RWPE2 (cell line): Measurements from ENCODE around the gene ZAR1.
"Not testable (repeated sequence)": the region's sequence is repeated elsewhere in the genome, so short reads cannot be mapped to it uniquely, and the experiment has no call there.

ENCODE experiments used
- ATAC-seq: fragments of 200-7000 bp; cut with Tn5 transposase; 3 replicates; pipeline ENCODE4 v1.9.1; 2021; ENCODE audit warnings: low read depth
- DNase-seq: peaks from one replicate; pipeline ENCODE4 v3.0.0-alpha.2; 2020; ENCODE audit warnings: low spot score
- H3K27ac ChIP-seq: fragments of 450-650 bp; 2 replicates; pipeline ENCODE4 v1.5.1; 2017; ENCODE audit warnings: mild to moderate bottlenecking; ENCODE audit not compliant: poor library complexity, severe bottlenecking
- H3K27me3 ChIP-seq: fragments of 250-450 bp; sonication (Bioruptor Pico); 2 replicates; pipeline ENCODE4 v1.5.1; 2021; ENCODE audit warnings: mild to moderate bottlenecking, moderate library complexity; ENCODE audit not compliant: insufficient read depth, poor library complexity, severe bottlenecking
- H3K36me3 ChIP-seq: fragments of 250-450 bp; sonication (Bioruptor Pico); 2 replicates; pipeline ENCODE4 v1.5.1; 2020; ENCODE audit warnings: low read depth, mild to moderate bottlenecking, moderate library complexity
- H3K4me1 ChIP-seq: fragments of 250-450 bp; sonication (Bioruptor Pico); 2 replicates; pipeline ENCODE4 v1.5.1; 2021; ENCODE audit warnings: mild to moderate bottlenecking, moderate library complexity; ENCODE audit not compliant: insufficient read depth, poor library complexity, severe bottlenecking
- H3K4me3 ChIP-seq: fragments of 250-450 bp; sonication (Bioruptor Pico); 2 replicates; pipeline ENCODE4 v1.5.1; 2021; ENCODE audit warnings: mild to moderate bottlenecking, moderate library complexity; ENCODE audit not compliant: severe bottlenecking
- H3K9me3 ChIP-seq: fragments of 250-450 bp; sonication (Bioruptor Pico); 2 replicates; pipeline ENCODE4 v1.5.1; 2021; ENCODE audit warnings: mild to moderate bottlenecking, moderate library complexity; ENCODE audit not compliant: severe bottlenecking
- TF ChIP-seq, protein P1 (sequence below): fragments of 450-650 bp; IDR thresholded peaks from one replicate; pipeline ENCODE4 v1.5.1; 2017; ENCODE audit warnings: mild to moderate bottlenecking, moderate library complexity; ENCODE audit not compliant: poor library complexity, severe bottlenecking

Gene ZAR1

GRCh38 chr4:48450740-48451139 lies 39.3 kb upstream of the ZAR1 start:
- Histone ChIP-seq H3K4me3 (no peak overlapping the region), H3K27ac (no peak overlapping the region), H3K27me3 (no peaks in the 10 kb centered on the region), H3K4me1 (no peaks in the 10 kb centered on the region), H3K36me3 (no peaks in the 10 kb centered on the region), H3K9me3 (no peaks in the 10 kb centered on the region)
- no peak for DNase-seq
- TF ChIP-seq, protein P1, sequence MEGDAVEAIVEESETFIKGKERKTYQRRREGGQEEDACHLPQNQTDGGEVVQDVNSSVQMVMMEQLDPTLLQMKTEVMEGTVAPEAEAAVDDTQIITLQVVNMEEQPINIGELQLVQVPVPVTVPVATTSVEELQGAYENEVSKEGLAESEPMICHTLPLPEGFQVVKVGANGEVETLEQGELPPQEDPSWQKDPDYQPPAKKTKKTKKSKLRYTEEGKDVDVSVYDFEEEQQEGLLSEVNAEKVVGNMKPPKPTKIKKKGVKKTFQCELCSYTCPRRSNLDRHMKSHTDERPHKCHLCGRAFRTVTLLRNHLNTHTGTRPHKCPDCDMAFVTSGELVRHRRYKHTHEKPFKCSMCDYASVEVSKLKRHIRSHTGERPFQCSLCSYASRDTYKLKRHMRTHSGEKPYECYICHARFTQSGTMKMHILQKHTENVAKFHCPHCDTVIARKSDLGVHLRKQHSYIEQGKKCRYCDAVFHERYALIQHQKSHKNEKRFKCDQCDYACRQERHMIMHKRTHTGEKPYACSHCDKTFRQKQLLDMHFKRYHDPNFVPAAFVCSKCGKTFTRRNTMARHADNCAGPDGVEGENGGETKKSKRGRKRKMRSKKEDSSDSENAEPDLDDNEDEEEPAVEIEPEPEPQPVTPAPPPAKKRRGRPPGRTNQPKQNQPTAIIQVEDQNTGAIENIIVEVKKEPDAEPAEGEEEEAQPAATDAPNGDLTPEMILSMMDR: no peak
- ATAC-seq: no peak

DNA sequence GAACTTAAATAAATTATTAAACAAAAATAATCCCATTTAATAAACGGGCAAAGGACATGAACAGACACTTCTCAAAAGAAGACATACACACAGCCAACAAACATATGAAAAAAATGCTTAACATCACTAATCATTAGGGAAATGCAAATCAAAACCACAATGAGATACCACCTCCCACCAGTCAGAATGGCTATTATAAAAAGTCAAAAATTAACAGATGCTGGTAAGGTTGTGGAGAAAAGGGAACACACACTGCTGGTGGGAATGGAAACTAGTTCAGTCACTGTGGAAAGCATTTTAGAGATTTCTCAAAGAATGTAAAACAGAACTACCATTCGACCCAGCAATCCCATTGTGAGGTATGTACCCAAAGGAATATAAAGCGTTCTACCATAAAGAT lies 38.4 kb upstream of the ZAR1 start:
- DNase-seq, H3K4me1 ChIP-seq, H3K27me3 ChIP-seq, H3K4me3 ChIP-seq, H3K27ac ChIP-seq, ATAC-seq, H3K9me3 ChIP-seq, H3K36me3 ChIP-seq: not testable (repeated sequence)

- ATAC-seq: no peak
- H3K4me3 ChIP-seq: no peak overlapping the region
- no peaks in the 10 kb centered on the region for H3K4me1 ChIP-seq
- H3K36me3 ChIP-seq: no peaks in the 10 kb centered on the region
- no peak overlapping the region for H3K27ac ChIP-seq
- no peak for DNase-seq
- no peaks in the 10 kb centered on the region for H3K27me3 ChIP-seq
- H3K9me3 ChIP-seq: no peaks in the 10 kb centered on the region
- TF ChIP-seq, protein P1: no peak
These were observed 35.5 kb upstream of the ZAR1 start for GRCh38 chr4:48454591-48454990.

DNA sequence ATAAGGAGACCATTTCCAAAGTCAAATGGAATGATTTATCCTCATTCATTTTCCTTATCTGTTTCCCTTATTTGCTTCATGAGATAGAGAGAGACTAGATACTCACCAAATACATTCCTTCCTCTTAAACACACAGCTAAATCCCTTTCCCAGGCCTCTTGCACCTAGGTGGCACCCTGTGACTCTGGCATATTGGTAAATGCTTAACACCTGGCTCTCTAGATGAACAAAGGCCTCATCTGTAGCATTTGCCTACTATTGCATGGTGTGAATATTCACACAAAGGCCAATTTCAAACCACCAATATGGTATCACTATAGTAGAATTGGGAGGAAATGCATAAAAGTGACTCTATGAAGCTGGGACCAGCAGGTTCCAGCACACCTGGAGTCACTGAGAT lies 29.1 kb upstream of the ZAR1 start:
- Histone ChIP-seq H3K27ac (no peak overlapping the region), H3K36me3 (no peaks in the 10 kb centered on the region), H3K4me1 (no peaks in the 10 kb centered on the region), H3K4me3 (no peak overlapping the region), H3K9me3 (no peaks in the 10 kb centered on the region), H3K27me3 (no peaks in the 10 kb centered on the region)
- TF ChIP-seq, protein P1: no peak
- DNase-seq: no peak
- ATAC-seq: no peak

- no peak for DNase-seq
- Histone ChIP-seq H3K4me1 (no peaks in the 10 kb centered on the region), H3K4me3 (no peak overlapping the region), H3K36me3 (no peaks in the 10 kb centered on the region), H3K27ac (no peak overlapping the region), H3K27me3 (no peaks in the 10 kb centered on the region), H3K9me3 (no peaks in the 10 kb centered on the region)
- ATAC-seq: no peak
- TF ChIP-seq, protein P1: no peak
These were observed 27.7 kb upstream of the ZAR1 start for GRCh38 chr4:48462363-48462762.
